SK-N-SH treated with all-trans-retinoic acid at 6 μM for 48 hours (cell line): Measurements from ENCODE around the gene SELPLG.

Experiments
- ARNTL ChIP-seq: fragments of 450-650 bp; formaldehyde crosslinking; IDR thresholded peaks from 2 replicates; pipeline ENCODE4 v1.5.0; 2020; ENCODE audit warnings: low read depth, mild to moderate bottlenecking, moderate library complexity, borderline replicate concordance
- CREB5 ChIP-seq: fragments of 250-450 bp; sonication (Bioruptor Pico); IDR thresholded peaks from 2 replicates; pipeline ENCODE4 v1.5.1; 2020; ENCODE audit warnings: low read depth, mild to moderate bottlenecking, moderate library complexity
- ISL1 ChIP-seq: fragments of 250-450 bp; sonication (Bioruptor Pico); IDR thresholded peaks from 2 replicates; pipeline ENCODE4 v2.1.2; 2022; ENCODE audit warnings: mild to moderate bottlenecking, moderate library complexity
- PATZ1 ChIP-seq: fragments of 250-450 bp; sonication (Bioruptor Pico); IDR thresholded peaks from 2 replicates; pipeline ENCODE4 v1.8.0; 2020; ENCODE audit warnings: mild to moderate bottlenecking, moderate library complexity, borderline replicate concordance
- RARB ChIP-seq: fragments of 250-450 bp; sonication (Bioruptor Pico); IDR thresholded peaks from 2 replicates; pipeline ENCODE4 v1.8.0; 2021; ENCODE audit warnings: mild to moderate bottlenecking, moderate library complexity
- SNAI2 ChIP-seq: fragments of 250-450 bp; sonication (Bioruptor Pico); IDR thresholded peaks from 2 replicates; pipeline ENCODE4 v1.5.0; 2020; ENCODE audit warnings: mild to moderate bottlenecking, moderate library complexity
- TSHZ2 ChIP-seq: fragments of 250-450 bp; sonication (Bioruptor Pico); IDR thresholded peaks from 2 replicates; pipeline ENCODE4 v1.5.0; 2020; ENCODE audit warnings: mild to moderate bottlenecking, moderate library complexity
- ZFP3 ChIP-seq: fragments of 250-450 bp; sonication (Bioruptor Pico); IDR thresholded peaks from 2 replicates; pipeline ENCODE4 v1.5.0; 2020; ENCODE audit warnings: mild to moderate bottlenecking, moderate library complexity
- ZFP30 ChIP-seq: fragments of 450-650 bp; formaldehyde crosslinking; IDR thresholded peaks from 2 replicates; pipeline ENCODE4 v1.5.0; 2022; ENCODE audit warnings: mild to moderate bottlenecking, moderate library complexity
- ZNF8 ChIP-seq: fragments of 450-650 bp; formaldehyde crosslinking; IDR thresholded peaks from 2 replicates; pipeline ENCODE4 v1.5.0; 2020; ENCODE audit warnings: mild to moderate bottlenecking, moderate library complexity
- TF ChIP-seq, protein P1 (sequence below): fragments of 250-450 bp; sonication (Bioruptor Pico); IDR thresholded peaks from 2 replicates; pipeline ENCODE4 v1.8.0; 2021; ENCODE audit warnings: low read depth, mild to moderate bottlenecking, moderate library complexity, borderline replicate concordance

DNA sequence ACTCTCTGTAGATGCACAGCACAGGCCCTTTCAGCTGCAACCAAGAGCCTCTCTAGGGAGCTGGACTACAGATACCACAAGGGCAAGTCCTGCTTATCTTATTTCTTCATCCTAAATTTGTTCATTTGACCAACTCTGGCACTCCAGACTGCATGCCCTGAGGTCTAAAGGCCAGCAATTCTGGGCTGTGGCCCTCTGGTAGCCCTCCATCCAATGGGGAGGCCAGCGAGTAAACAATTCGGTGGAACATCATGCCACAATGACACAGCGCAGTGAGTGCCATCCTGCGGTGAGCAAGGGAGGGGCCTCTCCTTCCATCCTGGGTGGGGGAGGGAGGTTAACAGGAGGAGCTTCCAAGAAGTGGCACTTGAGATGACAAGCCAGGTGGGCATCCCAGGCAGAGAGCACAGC is 652 bp upstream of the SELPLG start:
- TF ChIP-seq ARNTL (CRISPR knock-in tag) (no peak), ZFP3 (CRISPR knock-in tag) (no peak), ISL1 (CRISPR knock-in tag) (no peak), CREB5 (no peak), RARB (CRISPR knock-in tag) (no peak), SNAI2 (CRISPR knock-in tag) (no peak), ZFP30 (CRISPR knock-in tag) (no peak), TSHZ2 (CRISPR knock-in tag) (no peak), ZNF8 (CRISPR knock-in tag) (no peak), PATZ1 (no peak)
- TF ChIP-seq, protein P1, sequence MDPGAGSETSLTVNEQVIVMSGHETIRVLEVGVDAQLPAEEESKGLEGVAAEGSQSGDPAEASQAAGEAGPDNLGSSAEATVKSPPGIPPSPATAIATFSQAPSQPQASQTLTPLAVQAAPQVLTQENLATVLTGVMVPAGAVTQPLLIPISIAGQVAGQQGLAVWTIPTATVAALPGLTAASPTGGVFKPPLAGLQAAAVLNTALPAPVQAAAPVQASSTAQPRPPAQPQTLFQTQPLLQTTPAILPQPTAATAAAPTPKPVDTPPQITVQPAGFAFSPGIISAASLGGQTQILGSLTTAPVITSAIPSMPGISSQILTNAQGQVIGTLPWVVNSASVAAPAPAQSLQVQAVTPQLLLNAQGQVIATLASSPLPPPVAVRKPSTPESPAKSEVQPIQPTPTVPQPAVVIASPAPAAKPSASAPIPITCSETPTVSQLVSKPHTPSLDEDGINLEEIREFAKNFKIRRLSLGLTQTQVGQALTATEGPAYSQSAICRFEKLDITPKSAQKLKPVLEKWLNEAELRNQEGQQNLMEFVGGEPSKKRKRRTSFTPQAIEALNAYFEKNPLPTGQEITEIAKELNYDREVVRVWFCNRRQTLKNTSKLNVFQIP (CRISPR knock-in tag) = no peak
